ENCODE data around the gene RPL13.

The RPL13 gene

DNA sequence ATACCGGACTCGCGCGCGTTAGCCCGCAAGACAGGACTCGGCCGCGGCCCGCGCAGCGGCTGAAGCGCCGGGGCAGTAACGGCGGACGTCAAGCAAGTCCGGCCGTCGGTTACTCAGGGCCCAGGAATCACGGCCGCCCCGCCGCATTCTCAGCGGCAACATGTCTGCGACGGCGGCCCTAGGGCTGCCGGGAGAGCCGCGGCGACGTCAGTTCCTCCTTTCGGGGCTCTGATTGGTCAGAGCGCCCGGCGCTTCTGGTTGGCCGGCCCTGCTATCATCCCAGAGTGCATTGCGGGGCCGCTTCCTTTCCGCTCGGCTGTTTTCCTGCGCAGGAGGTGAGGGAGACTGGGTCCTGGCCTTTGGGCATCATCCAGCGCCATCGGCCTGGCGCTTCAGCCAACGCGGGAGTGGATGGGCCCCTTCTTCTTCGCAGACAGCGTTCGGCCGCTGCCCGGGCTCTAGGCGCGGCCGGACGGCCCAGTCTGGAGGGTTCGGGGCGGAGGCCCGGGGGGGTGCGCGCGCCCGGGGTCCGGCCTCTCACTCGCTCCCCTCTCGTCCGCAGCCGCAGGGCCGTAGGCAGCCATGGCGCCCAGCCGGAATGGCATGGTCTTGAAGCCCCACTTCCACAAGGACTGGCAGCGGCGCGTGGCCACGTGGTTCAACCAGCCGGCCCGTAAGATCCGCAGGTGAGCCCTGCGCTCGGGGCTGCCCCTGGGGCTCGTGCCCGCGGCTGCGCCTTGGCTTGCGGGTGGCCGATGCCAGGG is at the start of gene RPL13:
RPL13 (plus strand) TSS at position 305 of the 764 bp plus-strand sequence; CDS start at position 583, 278 bp downstream.
- DNase-seq (ENCODE audit: extremely low read depth, low read depth): peak; percentile 75
- TF ChIP-seq, protein P1, sequence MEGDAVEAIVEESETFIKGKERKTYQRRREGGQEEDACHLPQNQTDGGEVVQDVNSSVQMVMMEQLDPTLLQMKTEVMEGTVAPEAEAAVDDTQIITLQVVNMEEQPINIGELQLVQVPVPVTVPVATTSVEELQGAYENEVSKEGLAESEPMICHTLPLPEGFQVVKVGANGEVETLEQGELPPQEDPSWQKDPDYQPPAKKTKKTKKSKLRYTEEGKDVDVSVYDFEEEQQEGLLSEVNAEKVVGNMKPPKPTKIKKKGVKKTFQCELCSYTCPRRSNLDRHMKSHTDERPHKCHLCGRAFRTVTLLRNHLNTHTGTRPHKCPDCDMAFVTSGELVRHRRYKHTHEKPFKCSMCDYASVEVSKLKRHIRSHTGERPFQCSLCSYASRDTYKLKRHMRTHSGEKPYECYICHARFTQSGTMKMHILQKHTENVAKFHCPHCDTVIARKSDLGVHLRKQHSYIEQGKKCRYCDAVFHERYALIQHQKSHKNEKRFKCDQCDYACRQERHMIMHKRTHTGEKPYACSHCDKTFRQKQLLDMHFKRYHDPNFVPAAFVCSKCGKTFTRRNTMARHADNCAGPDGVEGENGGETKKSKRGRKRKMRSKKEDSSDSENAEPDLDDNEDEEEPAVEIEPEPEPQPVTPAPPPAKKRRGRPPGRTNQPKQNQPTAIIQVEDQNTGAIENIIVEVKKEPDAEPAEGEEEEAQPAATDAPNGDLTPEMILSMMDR (IDR thresholded peaks at IDR 0.05; ENCODE audit: low read depth, low read length, missing control alignments): no peak

DNA sequence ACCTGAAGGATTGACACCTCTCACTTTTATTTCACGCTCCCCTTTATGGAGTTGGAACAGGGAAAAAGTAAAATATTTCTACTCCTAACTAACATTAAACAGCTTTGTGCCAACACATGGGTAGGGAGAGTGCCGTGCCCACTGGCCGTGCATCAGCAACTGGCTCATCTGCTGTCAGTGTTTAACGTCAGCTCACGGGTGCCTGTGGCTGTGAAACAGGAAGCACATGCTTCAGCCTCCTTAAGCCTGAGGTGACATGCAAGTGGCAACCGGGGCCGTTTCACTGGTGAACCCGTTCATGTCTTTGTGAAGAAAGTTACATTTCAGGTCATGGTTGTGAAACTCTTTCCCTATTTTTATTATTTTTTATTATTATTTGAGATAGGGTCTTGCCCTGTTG is 49.1 kb upstream of the RPL13 start:
- DNase-seq (ENCODE audit: extremely low read depth, low read depth): no peak
- TF ChIP-seq, protein P1 (IDR thresholded peaks at IDR 0.05; ENCODE audit: low read depth, low read length, missing control alignments): no peak
- no peak overlapping the region for H3K4me3 ChIP-seq (replicated peaks; ENCODE audit: low read depth, low read length)

More for the DNA sequence above, at the start of gene RPL13:
- H3K4me3 ChIP-seq (replicated peaks; ENCODE audit: low read depth, low read length): peak within 1 kb of the TSS; percentile 98

- H3K4me3 ChIP-seq (replicated peaks; ENCODE audit: low read depth, low read length): no peak overlapping the region
- DNase-seq (ENCODE audit: extremely low read depth, low read depth): no peak
- TF ChIP-seq, protein P1 (IDR thresholded peaks at IDR 0.05; ENCODE audit: low read depth, low read length, missing control alignments): no peak
These were observed 48.0 kb upstream of the RPL13 start for GRCh38 chr16:89512453-89512852.

GRCh38 chr16:89517128-89517527 is 43.4 kb upstream of the RPL13 start:
- no peak overlapping the region for H3K4me3 ChIP-seq (replicated peaks; ENCODE audit: low read depth, low read length)
- no peak for DNase-seq (ENCODE audit: extremely low read depth, low read depth)
- TF ChIP-seq, protein P1 (IDR thresholded peaks at IDR 0.05; ENCODE audit: low read depth, low read length, missing control alignments): no peak

DNA sequence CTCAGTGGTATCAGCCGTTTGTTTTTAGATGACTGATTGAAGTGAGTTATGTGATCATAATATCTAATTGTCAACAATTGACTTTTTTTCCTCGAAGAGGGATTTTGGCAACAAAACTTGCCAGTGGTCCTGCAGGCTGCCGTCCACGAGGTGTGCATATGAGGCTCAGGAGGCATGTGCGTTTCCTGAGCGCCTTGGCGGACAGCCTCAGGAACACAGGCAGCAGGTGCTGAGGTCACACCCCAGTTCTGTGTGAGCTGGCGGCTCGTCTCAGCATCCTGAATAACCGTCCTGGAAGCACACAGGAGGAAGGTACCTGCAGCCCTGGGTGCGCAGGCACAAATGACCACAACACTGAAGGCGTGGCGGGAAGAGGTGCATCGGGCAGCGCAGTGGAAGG is 40.6 kb upstream of the RPL13 start:
- TF ChIP-seq, protein P1 (IDR thresholded peaks at IDR 0.05; ENCODE audit: low read depth, low read length, missing control alignments): no peak
- no peak overlapping the region for H3K4me3 ChIP-seq (replicated peaks; ENCODE audit: low read depth, low read length)
- no peak for DNase-seq (ENCODE audit: extremely low read depth, low read depth)

DNA sequence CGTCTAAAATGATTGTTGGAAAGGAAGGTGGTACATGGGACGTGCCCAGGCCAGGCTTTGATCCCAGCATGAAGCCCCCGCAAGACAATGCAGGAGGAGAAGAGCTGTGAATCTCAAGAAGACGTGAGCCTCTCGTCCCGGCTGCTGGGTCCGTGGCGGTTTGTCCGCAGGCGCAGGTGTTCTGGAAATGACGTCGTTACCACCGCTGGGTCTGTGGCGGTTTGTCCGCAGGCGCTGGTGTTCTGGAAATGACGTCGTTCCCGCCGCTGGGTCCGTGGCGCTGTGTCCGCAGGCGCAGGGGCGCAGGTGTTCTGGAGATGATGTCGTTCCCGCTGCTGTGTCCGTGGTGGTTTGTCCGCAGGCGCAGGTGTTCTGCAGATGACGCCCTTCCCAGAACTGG is 38.2 kb upstream of the RPL13 start:
- TF ChIP-seq, protein P1 (IDR thresholded peaks at IDR 0.05; ENCODE audit: low read depth, low read length, missing control alignments): no peak
- no peak for DNase-seq (ENCODE audit: extremely low read depth, low read depth)

More for the DNA sequence above, 38.2 kb upstream of the RPL13 start:
- H3K4me3 ChIP-seq (replicated peaks; ENCODE audit: low read depth, low read length): no peak overlapping the region
